ENCODE data around the gene MAT1A.
"Not testable (repeated sequence)": the region's sequence is repeated elsewhere in the genome, so short reads cannot be mapped to it uniquely, and the experiment has no call there.

Gene MAT1A

GRCh38 chr10:80256798-80257197 lies 32.7 kb downstream of the MAT1A start:
- TF ChIP-seq CTCF (IDR thresholded peaks at IDR 0.05; ENCODE audit: borderline replicate concordance, insufficient read depth, low read depth, low read length): peak; percentile 44; the same call in 1 of the 2 replicates
- not testable (repeated sequence) for H3K4me3 ChIP-seq (ENCODE audit: low read depth, low read length)

- not testable (repeated sequence) for H3K4me3 ChIP-seq (ENCODE audit: low read depth, low read length)
Observed at GRCh38 chr10:80254726-80255125, 34.7 kb downstream of the MAT1A start.

- not testable (repeated sequence) for H3K4me3 ChIP-seq (ENCODE audit: low read depth, low read length)
Observed at GRCh38 chr10:80253963-80254271, 35.5 kb downstream of the MAT1A start.

GRCh38 chr10:80253266-80253962 lies 36.0 kb downstream of the MAT1A start:
- H3K4me3 ChIP-seq (ENCODE audit: low read depth, low read length): no peak overlapping the region
- TF ChIP-seq CTCF (IDR thresholded peaks at IDR 0.05; ENCODE audit: borderline replicate concordance, insufficient read depth, low read depth, low read length): no peak

GRCh38 chr10:80252296-80252887 lies 37.1 kb downstream of the MAT1A start:
- H3K4me3 ChIP-seq (ENCODE audit: low read depth, low read length): no peak overlapping the region
- no peak for TF ChIP-seq CTCF (IDR thresholded peaks at IDR 0.05; ENCODE audit: borderline replicate concordance, insufficient read depth, low read depth, low read length)

GRCh38 chr10:80251703-80252280 lies 37.7 kb downstream of the MAT1A start:
- not testable (repeated sequence) for H3K4me3 ChIP-seq (ENCODE audit: low read depth, low read length)

- H3K4me3 ChIP-seq (ENCODE audit: low read depth, low read length): not testable (repeated sequence)
Observed at GRCh38 chr10:80250399-80250798, 39.1 kb downstream of the MAT1A start.

- H3K4me3 ChIP-seq (ENCODE audit: low read depth, low read length): not testable (repeated sequence)
Observed at GRCh38 chr10:80249906-80250305, 39.6 kb downstream of the MAT1A start.

- not testable (repeated sequence) for H3K4me3 ChIP-seq (ENCODE audit: low read depth, low read length)
Observed at GRCh38 chr10:80247611-80248010, 41.8 kb downstream of the MAT1A start.

- not testable (repeated sequence) for H3K4me3 ChIP-seq (ENCODE audit: low read depth, low read length)
Observed at GRCh38 chr10:80244371-80244770, 45.1 kb downstream of the MAT1A start.

- H3K4me3 ChIP-seq (ENCODE audit: low read depth, low read length): not testable (repeated sequence)
Observed at GRCh38 chr10:80242341-80242740, 47.1 kb downstream of the MAT1A start.

- H3K4me3 ChIP-seq (ENCODE audit: low read depth, low read length): not testable (repeated sequence)
Observed at GRCh38 chr10:80236457-80236856, 53.0 kb downstream of the MAT1A start.

GRCh38 chr10:80234331-80235235 lies 54.9 kb downstream of the MAT1A start:
- H3K4me3 ChIP-seq (ENCODE audit: low read depth, low read length): not testable (repeated sequence)

- H3K4me3 ChIP-seq (ENCODE audit: low read depth, low read length): not testable (repeated sequence)
Observed at GRCh38 chr10:80233871-80234270, 55.6 kb downstream of the MAT1A start.

- H3K4me3 ChIP-seq (ENCODE audit: low read depth, low read length): not testable (repeated sequence)
Observed at GRCh38 chr10:80226723-80227122, 62.7 kb downstream of the MAT1A start.

- H3K4me3 ChIP-seq (ENCODE audit: low read depth, low read length): not testable (repeated sequence)
Observed at GRCh38 chr10:80223031-80223419, 66.4 kb downstream of the MAT1A start.
